ENCODE data around the gene ADH1A.
"Not testable (repeated sequence)": the region's sequence is repeated elsewhere in the genome, so short reads cannot be mapped to it uniquely, and the experiment has no call there.

The ADH1A gene

DNA sequence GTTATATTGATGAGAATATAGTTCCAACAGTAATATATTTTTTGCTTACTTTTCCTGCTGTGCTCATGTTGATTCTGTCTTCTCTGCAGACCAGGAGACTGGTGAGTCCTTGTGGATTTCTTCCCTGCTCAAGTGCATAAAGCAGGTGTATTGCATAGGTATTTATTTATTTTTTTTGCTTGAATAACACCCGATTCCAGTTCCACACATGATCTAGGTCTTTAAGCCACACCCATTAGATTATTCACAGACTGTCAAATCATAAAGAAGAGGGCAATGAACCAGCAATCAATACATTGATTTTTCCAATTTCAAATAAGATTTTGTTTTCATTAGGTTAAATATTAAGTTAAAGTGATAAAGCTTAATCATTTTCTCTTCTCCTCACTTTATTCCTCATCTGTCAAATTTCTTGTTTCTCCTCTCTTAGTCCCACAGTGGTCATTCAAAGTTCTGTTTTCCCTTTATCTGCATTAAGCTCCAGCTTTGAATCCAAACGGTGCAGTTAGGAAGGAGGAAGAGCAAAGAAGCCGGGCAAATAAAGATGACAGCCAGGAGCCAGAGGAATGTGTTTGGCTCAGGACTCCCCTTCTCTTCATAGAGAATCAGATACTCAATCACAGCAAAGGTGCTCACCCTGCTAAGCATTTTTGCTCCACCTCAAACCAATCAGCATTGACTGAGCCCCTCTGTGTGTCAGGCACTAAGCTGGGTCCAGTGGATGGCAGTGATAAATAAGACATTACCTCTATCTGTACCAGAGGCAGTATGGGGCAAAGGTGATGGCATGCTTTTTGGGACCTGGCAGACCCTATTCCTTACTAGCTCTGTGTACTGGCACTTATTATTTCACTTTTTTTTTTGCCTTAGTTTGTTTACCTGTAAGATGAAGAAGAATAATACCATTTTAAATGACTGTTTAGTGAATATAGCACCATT lies at the start of gene ADH1A:
Gene ADH1A (minus strand): TSS at position 138 of the 939 bp plus-strand sequence. CDS start 71 bp downstream, at position 67.
- DNase-seq, result no peak

DNA sequence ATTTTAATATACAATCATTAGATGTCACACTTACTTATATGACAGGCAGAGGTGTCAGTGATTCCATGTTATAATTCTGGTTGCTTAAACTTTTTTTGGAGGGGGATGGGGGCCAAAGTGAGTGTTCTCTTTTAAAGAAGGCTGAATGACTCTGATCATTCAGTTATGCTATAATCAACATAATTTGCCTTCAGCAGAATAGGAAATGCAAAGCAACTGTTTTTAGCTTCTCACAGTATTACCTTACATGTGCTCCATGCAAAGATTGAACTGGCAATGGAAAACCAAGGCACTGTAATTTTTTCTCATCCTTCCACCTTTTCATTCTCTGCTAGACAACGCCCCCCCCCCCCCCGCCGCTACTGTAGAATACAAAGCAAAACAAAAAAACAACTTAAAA lies 48.4 kb upstream of the ADH1A start:
- DNase-seq, result no peak

DNA sequence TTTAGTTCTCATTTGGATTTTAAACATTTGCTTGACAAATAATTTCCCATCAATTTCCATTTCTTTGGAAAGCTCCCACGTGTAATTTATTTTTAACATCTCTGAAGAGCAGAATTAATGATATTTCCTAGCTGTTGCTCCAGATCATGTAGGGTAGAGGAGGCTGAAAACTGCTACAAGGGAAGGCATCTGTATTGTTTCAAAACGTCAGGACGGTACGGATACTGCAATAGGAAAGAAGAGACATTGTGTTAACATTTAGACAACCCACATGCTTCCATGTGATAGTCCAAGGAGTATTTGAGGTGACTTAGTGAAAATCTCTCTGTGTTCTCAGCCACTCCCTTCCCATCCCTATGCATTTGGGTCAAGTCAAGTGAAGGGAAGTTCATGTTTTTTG lies 45.8 kb upstream of the ADH1A start:
- no peak for DNase-seq

DNA sequence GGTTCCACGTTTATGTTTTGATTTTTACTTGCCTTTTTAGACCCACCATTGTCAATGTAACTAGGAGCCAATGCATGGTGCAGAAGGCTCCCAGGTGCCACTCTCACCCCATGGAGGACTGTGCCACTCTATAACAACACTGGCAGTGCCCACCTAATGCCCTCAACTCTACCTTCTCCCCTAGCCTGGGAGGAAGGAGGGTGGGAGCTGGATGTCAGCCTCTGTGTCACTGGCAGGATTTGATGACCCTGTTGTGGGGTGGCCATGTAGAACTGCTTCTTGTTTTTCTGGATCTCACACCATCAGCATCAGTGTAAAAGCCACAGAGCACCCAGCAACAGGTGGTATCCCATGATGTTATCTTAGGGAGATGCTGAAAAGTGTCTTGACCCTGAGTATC lies 44.1 kb upstream of the ADH1A start:
- no peak for DNase-seq

DNA sequence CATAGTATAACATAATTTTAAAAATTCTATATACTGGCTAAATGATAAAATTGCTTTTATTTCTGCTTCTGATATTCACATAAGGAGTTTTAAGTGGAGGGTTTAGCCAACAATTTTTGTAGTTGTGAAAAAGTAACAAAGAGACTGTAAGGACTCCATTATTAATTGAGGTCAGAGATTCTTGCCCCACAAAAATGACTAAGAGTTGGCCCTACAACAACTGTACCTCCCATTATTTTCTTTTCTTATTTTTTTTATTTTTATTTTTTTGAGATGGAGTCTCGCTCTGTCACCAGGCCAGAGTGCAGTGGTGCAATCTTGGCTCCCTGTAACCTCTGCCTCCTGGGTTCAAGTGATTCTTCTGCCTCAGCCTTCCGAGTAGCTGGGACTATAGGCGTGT lies 39.9 kb upstream of the ADH1A start:
- no peak for DNase-seq

DNA sequence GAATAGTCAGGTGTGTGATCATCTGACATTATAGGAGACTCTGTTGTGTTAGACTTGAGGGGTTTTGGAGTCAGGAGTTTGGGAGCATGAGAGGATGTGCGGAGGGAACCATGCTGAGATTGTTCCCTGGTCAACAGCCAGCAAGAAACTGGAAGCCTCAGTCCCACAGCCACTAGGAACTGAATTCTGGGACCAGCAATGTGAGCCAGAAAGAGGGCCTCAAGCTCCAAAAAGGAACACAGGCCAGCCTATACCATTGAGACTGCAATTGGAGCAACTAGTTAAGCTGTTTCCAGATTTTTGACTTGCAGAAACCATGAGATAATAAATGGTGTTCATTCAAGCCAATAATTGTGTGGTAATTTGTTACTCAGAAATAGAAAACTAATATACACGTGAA lies 39.1 kb upstream of the ADH1A start:
- no peak for DNase-seq

DNA sequence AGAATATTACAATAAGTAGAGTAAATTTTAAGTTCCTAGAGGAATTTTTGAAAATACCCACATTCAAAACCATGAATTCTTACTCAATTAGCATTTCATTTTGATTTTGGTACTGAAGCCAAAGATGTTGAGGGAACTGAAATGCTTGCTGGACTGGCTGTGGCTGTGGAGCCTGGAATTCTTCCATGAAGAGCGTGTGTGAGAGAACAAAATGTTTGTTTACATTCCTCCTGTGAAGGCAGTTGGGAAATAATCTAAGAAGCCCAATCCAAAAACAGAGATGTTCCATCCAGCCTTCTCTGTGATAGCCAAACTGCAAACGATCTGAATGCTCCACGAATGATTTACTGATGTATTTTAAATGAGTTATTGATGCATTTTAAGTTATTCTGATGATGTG lies 34.2 kb upstream of the ADH1A start:
- DNase-seq, result no peak

DNA sequence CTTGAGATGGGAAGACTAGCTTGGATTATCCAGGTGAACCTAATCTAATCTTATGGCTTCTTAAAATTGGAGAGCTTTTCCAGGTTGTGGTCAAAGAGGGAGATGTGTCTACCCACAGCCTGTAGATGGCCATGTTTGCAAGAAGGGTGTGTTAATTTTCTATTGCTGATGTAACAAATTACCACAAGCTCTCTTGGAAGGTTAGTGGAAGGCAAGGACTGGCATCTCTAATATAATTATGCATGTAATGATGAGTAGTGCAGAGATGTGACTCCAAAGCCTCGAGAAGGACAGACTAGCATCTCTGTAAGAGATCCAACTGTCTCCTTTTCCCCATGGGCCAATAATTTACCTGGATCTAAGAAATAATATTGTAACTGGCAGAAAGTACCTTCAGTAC lies 33.6 kb upstream of the ADH1A start:
- DNase-seq, result no peak

DNA sequence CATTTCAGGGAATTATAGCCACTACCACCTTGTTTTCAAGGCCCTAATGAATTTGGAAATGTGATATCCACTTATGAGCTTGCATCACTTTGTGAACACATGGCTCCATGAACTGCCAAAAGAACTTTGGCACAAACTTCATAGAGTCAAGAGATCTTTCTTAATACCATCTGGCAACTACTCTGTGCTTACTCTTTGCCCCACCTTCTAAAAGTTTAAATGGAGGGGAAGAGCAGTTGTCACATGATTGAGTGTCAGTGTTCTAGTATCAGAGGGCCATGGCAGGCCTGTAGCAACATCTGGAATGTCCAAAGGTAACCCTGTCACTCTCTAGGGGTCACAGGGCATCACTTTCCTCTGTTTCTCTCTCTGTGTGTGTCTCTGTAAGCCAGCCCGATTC lies 33.0 kb upstream of the ADH1A start:
- DNase-seq, result no peak

DNA sequence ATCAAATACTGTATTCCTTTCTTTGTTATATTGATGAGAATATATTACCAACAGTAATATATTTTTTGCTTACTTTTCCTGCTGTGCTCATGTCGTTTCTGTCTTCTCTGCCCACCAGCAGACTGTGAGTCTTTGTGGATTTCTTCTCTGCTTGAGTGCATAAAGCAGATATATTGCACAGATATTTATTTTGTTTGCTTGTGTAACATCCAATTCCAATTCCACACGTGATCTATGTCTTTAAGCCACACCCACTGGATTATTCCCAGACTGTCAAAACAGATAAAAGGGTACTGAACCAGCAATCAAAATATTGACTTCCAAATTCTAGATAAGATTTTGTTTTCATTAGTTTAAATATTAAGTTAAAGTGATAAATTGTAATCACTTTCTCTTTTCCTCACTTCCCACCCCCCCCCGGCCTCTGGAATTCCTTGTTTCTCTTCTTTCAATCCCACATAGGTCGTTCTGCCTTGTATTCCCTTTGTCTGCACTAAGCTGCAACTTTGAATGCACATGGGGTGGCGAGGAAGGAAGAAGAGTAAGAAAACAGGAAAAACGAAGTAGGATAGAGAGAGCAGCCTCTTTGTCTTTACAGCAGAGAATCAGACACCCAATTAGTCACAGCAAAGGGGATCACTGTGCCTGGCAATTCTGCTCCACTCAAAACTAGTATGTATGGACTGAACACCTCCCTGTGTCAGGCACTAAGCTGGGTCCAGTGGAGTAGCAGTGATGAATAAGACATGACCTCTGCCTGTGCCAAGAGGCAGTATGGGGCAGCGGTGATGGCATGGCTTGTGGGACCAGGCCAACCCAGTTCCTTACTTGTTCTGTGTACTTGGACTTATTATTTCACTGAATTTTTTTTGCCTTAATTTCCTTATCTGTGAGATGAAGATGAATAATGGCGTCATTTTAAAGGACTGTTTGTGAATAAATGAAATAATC lies 30.7 kb upstream of the ADH1A start, which contains the start of gene ADH1B:
Gene ADH1B (minus strand): TSS at position 161 of the 951 bp plus-strand sequence. CDS start 70 bp downstream, at position 91.
- no peak for DNase-seq

DNA sequence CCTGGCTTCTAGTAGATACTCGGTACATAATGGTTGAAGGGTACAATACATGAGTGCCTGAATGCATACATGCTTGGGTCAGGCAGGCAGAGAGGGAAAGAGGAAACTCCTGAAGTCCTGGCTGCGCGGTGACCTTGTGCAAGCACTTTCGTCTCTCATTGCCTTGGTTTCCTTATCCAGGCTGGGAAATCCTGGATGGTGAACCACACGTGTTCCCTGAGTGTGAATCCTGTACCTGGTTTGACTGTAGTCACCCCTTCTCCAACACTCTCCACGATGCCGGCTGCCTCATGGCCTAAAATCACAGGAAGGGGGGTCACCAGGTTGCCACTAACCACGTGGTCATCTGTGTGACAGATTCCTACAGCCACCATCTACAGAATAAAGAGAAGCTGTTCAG lies 27.0 kb upstream of the ADH1A start:
- not testable (repeated sequence) for DNase-seq

DNA sequence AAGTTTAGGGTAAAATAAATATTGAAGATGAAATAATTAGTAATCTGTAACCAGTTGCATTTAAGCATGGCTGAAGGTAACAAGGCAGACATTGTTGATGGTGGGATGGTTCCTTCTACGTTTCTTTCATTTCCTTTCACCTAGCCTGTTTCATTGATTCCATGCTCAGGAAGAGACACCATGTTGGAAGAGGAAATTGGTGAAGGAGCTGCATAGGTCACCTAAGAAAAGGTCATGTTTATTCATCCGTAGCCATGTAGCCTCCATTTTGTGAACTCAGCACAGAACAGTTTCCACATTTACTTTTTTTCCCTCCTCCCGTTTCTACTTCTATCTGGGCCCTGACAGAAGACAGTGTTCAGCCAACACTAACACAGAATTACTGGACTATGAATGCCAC lies 26.6 kb upstream of the ADH1A start:
- no peak for DNase-seq

DNA sequence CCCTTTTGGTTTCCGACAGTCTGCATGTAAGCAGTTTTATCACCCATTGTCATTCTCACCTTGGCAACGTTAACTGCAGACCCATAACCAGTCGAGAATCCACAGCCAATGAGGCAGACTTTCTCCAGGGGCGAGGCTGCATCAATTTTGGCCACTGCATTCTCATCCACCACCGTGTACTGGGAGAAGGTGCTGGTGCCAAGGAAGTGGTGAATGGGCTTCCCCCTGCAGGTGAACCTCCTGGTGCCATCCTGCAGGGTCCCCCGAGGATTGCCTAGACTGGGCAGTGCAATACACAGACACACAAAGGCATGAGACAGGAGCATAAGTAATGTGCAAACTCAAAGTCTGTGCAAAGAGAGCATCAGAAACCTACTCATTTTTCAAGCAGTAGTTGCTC lies 25.1 kb upstream of the ADH1A start:
- DNase-seq, result no peak

DNA sequence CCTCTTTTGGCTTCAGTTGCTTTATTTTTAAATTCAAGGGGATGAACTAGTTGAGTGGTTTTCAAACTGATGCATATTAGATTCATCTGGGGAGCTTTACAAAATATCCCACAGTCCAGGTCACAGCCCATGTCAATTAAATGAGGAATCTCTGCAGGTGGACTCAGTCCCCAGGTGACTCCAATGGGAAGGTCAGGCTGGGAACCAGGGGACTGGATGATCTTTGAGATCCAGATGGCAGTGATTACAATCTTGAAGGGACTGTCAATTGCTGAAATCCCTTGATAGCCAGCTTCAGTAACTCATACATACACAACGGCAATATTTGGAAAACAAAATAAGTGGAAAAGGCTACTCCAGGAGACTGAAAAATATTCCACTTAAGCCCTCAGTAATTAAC lies 23.4 kb upstream of the ADH1A start:
- DNase-seq, result no peak

DNA sequence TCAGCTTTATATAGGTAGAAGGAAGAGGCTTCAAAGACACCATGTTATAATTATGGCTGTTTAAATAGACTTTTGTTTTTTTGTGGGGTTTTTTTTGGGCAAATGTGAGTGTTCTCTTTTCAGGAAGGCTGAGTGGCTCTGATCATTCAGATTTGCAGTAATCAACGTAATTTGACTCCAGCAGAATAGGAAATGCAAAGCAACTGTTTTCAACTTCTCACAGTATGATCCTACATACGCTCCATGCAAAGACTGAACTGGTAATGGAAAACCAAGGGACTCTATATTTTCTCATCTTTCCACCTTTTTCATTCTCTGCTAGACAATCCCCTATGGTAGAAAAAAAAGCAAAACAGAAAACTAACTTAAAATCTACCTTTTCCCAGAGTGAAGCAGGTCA lies 19.6 kb upstream of the ADH1A start:
- DNase-seq, result no peak

DNA sequence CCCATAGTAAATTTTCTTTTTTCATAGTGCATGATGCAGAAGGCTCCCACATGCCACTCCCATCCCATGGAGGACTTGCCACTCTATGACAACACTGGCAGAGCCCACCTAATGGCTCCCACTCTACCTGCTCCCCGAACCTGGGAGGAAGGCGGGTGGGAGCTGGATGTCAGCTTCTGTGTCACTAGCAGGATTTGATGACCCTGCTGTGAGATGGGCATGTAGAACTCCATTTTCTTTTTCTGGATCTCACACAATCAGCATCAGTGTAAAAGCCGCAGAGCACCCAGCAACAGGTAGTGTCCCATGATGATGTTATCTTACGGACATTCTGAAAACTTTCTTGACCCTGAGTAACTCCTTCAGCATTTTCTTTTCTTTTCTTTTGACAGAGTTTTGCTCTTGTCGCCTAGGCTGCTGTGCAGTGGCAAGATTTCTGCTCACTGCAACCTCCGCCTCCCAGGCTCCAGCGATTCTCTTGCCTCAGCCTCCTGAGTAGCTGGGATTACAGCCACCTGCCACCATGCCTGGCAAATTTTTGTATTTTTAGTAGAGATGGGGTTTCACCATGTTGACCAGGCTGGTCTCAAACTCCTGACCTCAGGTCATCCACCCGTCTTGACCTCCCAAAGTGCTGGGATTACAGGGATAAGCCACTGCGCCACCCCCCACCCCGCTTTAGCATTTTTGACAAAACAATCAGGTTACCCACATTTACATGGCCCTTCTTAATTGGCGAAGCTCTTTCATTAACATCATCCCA lies 15.0 kb upstream of the ADH1A start:
- no peak for DNase-seq

DNA sequence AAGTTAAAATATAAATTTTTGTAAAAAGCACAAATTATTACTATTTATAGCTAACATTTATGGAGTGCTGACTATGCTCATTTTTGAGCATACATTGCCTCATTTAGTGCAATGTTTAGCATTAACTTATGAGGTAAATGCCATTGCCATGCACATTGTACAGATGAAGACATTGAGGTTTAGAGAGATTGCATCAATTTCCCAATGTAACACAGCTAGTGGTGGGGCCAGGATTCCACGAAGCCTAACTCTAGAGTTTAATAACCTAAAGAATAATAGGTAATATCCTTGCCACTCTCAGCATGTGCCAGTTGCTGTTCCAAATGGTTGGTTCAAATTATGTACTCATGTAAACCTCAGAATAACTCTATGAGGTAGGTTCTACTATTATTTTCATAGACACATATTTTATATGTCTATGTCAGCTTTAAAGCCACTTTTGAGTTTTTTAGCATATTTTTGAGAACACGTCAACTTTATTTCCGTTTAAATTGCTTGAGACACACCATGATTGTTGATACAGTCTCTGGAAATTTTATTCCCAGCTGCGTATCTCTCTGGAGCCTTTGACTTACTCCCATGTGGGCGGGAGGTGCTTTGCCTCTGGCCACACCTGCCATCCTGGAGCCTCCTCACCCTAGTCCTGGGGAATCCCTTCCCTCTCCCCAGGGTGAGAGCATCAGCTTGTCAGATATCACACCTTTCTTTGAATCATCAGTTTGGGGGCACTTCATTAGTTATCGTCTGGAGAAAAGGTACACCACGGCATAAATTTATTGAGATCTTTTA lies 10.8 kb upstream of the ADH1A start:
- DNase-seq, result no peak

DNA sequence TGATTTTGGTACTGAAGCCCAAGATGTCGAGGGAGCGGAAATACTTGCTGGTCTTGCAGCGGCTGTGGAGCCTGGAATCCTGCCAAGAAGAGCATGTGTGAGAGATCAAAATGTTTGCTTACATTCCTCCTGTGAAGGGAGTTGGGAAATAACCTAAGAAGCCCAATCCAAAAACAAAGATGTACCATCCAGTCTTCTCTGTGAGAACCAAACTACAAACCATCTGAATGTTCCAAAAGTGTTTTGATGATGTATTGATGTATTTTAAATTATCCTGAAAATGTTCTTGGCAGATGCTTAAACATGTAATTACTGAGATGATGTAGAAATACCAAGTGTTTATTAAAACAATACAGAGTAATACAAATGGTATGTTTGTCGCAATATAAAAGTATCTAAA lies 10.1 kb upstream of the ADH1A start:
- no peak for DNase-seq

DNA sequence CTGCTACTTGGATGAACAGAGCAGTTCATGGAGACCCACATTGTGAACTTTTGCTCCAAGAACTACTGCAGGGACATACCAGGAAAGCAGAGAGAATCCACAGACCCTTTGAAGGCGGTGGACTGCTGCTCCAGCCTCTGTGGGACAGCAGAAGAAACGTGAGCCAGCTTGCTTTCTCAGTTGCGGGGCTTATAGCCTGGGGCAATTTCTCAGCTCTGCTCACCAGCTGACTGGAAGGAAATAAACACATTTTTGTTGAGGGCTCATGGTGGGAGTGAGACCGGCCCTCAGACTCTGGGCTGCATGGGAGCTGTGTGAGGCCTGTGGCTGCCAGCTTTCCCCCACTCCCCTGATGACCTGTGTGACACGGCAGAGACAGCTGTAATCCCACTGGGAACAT lies 2.6 kb upstream of the ADH1A start:
- DNase-seq, result no peak

DNA sequence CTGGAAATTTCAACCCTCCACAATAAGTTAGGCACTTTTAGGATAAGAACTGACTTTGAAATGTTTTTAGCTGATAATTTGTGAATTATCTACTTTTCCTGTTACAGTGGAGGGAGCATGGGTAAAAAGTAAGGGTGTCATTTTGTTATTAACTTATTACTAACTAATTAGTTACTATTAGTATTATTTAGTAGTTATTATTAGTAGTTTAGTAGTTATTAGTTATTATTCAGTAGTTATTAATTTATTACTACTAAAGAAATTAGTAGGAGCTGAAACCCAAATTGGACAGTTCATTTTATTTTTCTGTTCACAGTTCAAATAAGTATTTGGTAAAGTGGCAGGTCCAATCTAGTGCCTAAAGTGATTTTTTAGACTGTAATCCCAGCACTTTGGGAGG lies 5.4 kb downstream of the ADH1A start:
- DNase-seq, result no peak

DNA sequence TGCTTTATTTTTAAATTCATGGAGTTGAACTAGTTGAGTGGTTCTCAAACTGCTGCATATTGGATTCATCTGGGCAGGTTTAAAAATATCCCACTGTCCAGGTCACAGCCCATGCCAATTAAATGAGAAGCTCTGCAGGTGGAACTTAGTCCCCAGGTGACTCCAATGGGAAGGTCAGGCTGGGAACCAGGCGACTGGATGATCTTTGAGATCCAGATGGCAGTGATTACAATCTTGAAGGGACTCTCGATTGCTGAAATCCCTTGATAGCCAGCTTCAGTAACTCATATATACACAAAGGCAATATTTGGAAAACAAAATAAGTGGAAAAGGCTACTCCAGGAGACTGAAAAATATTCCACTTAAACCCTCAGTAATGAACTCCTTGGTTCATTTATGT lies 8.1 kb downstream of the ADH1A start:
- no peak for DNase-seq

DNA sequence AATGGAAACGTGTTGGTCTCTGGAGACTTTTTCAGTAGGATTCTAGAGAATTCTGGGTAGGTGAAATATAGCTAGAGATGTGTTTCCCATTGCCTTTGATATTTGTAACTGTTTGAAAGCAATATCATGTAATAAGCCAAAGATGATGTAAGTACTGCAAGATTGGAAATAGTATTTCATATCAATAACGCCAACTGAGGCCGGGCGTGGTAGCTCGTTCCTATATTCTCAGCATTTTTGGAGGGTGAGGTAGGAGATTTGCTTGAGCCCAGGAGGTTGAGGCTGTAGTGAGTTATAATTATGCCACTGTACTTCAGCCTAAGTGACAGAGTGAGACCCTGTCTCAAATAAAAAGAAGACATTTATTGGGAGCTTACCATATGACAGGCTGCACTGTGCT lies 9.5 kb downstream of the ADH1A start:
- DNase-seq, result no peak

All from C1 segment of cervical spinal cord (tissue), 14 donors.